Psoas muscle (tissue), 8 donors: ENCODE data around the gene SLC37A1. TPM values are rescaled to one million over a fixed set of nuclear protein-coding genes. Genes with fewer than 3 reads are reported as not detected.

ENCODE experiments used
- ATAC-seq, 4 donors: fragments of 200-7000 bp; cut with Tn5 transposase; one replicate each; pipeline ENCODE4 v1.9.1; 2020; ENCODE audit warnings: moderate library complexity in 3 of 4, mild to moderate bottlenecking in 2 of 4
- DNase-seq, 2 donors: peaks; one replicate each; pipeline ENCODE4 v3.0.0-alpha.2; 2020
- H3K27ac ChIP-seq: fragments of 200-600 bp; one replicate; pipeline ENCODE4 v1.8.0; 2022
- H3K27me3 ChIP-seq, 3 donors: fragments of 200-600 bp in 1 of 3; one replicate each; pipeline versions ENCODE4 v1.6.1 to v1.8.0; 2013 to 2022; ENCODE audit warnings: low read length in 2 of 3, mild to moderate bottlenecking in 2 of 3, moderate library complexity in 1 of 3; ENCODE audit not compliant: insufficient read depth in 3 of 3
- H3K36me3 ChIP-seq, 2 donors: fragments of 200-600 bp in 1 of 2; one replicate each; pipeline versions ENCODE4 v1.6.1 to v1.8.0; 2013 to 2022; ENCODE audit warnings: low read depth in 1 of 2, mild to moderate bottlenecking in 1 of 2, moderate library complexity in 1 of 2; ENCODE audit not compliant: insufficient read depth in 1 of 2
- H3K4me1 ChIP-seq: fragments of 200-600 bp; one replicate; pipeline ENCODE4 v1.8.0; 2022
- H3K4me3 ChIP-seq: fragments of 200-600 bp; one replicate; pipeline ENCODE4 v1.8.0; 2022; ENCODE audit warnings: mild to moderate bottlenecking
- H3K9me3 ChIP-seq: fragments of 200-600 bp; one replicate; pipeline ENCODE4 v1.8.0; 2022
- WGBS, 3 donors: extraction: QIAGEN DNeasy Blood & Tissue Kit; methylation state at CpG; one replicate each; pipeline versions ENCODE4 v1.1.6 to v1.1.7; 2013; 5-methylcytosine and 5-hydroxymethylcytosine counted together
- intact Hi-C, 2 donors: fragments of 100-400 bp; cut with DNase I; formaldehyde crosslinking; loops; one replicate each; pipeline versions ENCODE4 v1.11.0 to v1.14.2; 2022
- polyA plus RNA-seq, 3 donors: library from polyadenylated mRNA; stranded (reverse); fragments of 200-250 nt; gene quantifications; one replicate each; pipeline ENCODE4 v1.2.3, GENCODE V29; 2013
- total RNA-seq, 4 donors: library from RNA; stranded (reverse); fragmentation: NEBNext Ultra II Directional in 2 of 4; extraction: Animal tissue kit (Norgen Biotek cat#: 25700) in 2 of 4; gene quantifications; one replicate each; pipeline versions ENCODE4 v1.2.1 to v1.2.4, GENCODE V29; 2021 to 2023
- TF ChIP-seq, protein P1 (sequence below): fragments of 200-600 bp; IDR thresholded peaks from one replicate; pipeline ENCODE4 v1.8.0; 2022; ENCODE audit warnings: antibody characterized with exemption
- donor health status: healthy with polysubstance abuse.
- donor health status: DM: no; HTN: no; CAD: no; lungs with moderate emphysema.
- donor health status: Bipolar disorder and iron deficiency.
- donor health status: healthy.
- donor health status: DM: yes; HTN: yes; CAD: no.
- donor health status: DM: no; HTN: no; CAD: no.
- donor health status: DM: no; HTN: no; CAD: no.
- donor health status: DM: yes; HTN: yes; CAD: no.

The SLC37A1 gene
- total and polyA plus RNA-seq, 7 donors, result 1.6 to 18.9 (median 8.0) TPM

DNA sequence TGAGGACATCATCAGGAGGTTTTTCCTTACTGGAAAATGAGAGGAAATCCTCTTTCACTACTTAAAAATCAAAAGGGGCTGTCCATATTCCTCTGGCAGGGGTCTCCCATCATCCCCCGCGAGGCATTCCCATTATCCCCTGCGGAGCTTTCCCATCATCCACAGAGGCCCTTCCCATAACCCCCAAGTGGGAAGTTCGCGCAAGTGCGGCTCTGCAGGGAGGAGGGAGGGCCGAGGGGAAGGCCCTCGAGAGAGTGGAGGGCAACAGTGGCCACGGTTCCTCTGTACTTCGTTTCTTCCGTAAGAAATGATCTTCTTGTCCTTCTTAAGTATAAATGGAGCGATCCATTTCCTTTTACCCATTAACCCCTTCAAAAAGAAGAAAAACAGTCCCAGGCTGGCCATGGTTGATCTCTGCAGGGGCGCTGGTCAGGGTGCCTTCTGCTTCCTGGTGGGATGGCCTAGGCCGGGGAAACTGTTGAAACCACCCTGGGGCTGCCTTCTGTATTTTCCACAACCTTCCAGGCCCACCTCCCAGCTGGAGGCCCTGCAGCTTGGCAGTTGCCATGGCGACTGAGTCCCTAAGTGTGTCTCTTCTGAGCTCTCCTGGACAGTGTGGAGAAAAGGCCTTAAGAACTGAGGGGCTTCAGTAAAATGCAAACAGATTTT lies 14.1 kb upstream of the SLC37A1 start:
- DNase-seq, result no peak
- Histone ChIP-seq H3K27me3 (no peaks in the 10 kb centered on the region), H3K4me1 (peaks cover 5% of the 10 kb centered on the region), H3K4me3 (no peak overlapping the region), H3K9me3 (no peaks in the 10 kb centered on the region), H3K27ac (no peak overlapping the region), H3K36me3 (no peaks in the 10 kb centered on the region)
- 75 to 85% (median 80%) methylated on average over 15 of the region's 15 CpGs for WGBS, 3 donors
- TF ChIP-seq, protein P1, sequence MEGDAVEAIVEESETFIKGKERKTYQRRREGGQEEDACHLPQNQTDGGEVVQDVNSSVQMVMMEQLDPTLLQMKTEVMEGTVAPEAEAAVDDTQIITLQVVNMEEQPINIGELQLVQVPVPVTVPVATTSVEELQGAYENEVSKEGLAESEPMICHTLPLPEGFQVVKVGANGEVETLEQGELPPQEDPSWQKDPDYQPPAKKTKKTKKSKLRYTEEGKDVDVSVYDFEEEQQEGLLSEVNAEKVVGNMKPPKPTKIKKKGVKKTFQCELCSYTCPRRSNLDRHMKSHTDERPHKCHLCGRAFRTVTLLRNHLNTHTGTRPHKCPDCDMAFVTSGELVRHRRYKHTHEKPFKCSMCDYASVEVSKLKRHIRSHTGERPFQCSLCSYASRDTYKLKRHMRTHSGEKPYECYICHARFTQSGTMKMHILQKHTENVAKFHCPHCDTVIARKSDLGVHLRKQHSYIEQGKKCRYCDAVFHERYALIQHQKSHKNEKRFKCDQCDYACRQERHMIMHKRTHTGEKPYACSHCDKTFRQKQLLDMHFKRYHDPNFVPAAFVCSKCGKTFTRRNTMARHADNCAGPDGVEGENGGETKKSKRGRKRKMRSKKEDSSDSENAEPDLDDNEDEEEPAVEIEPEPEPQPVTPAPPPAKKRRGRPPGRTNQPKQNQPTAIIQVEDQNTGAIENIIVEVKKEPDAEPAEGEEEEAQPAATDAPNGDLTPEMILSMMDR, result no peak
- intact Hi-C loops, result no loop called here
- ATAC-seq, result no peak

DNA sequence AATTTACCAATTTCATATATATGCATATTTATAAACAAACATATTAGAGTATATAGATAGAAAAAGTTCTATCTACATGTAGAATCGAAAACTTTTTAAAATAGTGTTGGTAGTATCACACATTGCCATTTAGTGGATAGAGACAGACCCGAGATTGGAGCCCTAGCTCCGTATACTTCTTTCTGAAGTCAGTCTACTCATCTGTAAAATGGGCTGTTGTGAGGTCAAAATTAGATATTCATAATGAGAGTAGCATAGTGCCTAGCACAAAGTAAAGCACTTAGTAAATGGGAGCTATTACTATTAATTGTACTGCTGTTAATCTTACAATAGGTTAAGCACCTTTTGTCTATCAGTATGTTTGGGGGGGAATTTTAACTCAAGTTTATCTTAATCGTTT lies 13.4 kb upstream of the SLC37A1 start:
- WGBS, 3 donors, result 84 to 95% (median 90%) methylated on average over 4 of the region's 4 CpGs
- Histone ChIP-seq H3K27me3 (no peaks in the 10 kb centered on the region), H3K4me1 (peaks cover 5% of the 10 kb centered on the region), H3K36me3 (no peaks in the 10 kb centered on the region), H3K27ac (no peak overlapping the region), H3K9me3 (no peaks in the 10 kb centered on the region), H3K4me3 (no peak overlapping the region)
- ATAC-seq, result no peak
- DNase-seq, result no peak
- intact Hi-C loops, result no loop called here
- TF ChIP-seq, protein P1, result no peak

DNA sequence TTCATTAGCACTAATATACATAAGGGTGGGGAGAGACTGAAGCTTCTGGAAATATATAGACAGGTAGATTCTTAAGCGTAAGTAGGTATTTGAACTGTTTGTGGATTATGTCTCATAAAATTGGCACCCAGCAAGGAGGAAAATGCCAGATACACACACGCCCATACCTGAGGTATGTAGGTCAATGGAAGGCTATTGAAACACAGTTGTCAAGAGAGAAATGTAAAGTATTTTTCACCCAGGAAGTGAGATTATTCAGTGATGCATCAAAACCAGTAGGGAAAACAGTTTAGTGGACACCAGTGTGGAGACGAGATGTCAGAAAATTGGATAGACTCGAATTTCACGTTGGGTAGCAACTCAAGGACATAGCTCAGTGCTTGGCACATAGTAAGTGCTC lies 12.9 kb upstream of the SLC37A1 start:
- no peaks in the 10 kb centered on the region for H3K9me3 ChIP-seq
- TF ChIP-seq, protein P1, result no peak
- intact Hi-C loops, result no loop called here

DNA sequence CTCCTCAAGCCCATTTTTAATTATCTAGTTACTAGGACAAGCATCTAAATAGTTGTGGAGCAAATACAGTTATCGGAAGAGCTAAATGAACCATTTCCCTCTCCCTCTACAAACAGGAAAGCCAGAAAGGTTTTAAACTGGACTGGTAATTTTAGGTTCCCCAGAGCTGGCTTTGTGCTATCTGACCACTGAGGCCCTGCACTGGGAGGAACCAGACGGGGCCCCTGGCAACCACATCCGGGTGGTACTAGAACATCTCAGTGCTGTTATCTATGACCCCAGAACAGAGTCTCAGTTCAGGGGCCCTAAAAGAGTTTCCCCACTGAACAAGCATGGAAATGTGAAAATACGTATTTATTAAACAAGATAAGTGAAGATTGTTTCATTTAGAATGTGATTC lies 9.9 kb upstream of the SLC37A1 start:
- no peak for DNase-seq
- no peaks in the 10 kb centered on the region for H3K4me1 ChIP-seq
- H3K9me3 ChIP-seq, result no peaks in the 10 kb centered on the region
- 89 to 95% (median 92%) methylated on average over 4 of the region's 4 CpGs for WGBS, 3 donors
- no peak overlapping the region for H3K4me3 ChIP-seq
- TF ChIP-seq, protein P1, result no peak
- no peak for ATAC-seq
- H3K27ac ChIP-seq, result no peak overlapping the region
- H3K36me3 ChIP-seq, result no peaks in the 10 kb centered on the region
- no peaks in the 10 kb centered on the region for H3K27me3 ChIP-seq
- intact Hi-C loops, result no loop called here

More for the DNA sequence above, 12.9 kb upstream of the SLC37A1 start:
- Histone ChIP-seq H3K4me1 (peaks cover under 1% of the 10 kb centered on the region), H3K4me3 (no peak overlapping the region), H3K36me3 (no peaks in the 10 kb centered on the region), H3K27ac (no peak overlapping the region), H3K27me3 (no peaks in the 10 kb centered on the region)
- no peak for ATAC-seq
- DNase-seq, result no peak
- WGBS, 3 donors, result 71 to 83% (median 75%) methylated on average over 5 of the region's 5 CpGs
